ENCODE measurements around the gene GABPB2.

- TF ChIP-seq EP300 (IDR thresholded peaks at IDR 0.05; ENCODE audit: borderline replicate concordance in 1 of 2, low read depth in 1 of 2, low read length in 1 of 2): no peak
- TF ChIP-seq CHD2 (IDR thresholded peaks at IDR 0.05; ENCODE audit: low read length, partially characterized antibody): no peak
- no peak for TF ChIP-seq MEF2A (IDR thresholded peaks at IDR 0.05; ENCODE audit: borderline replicate concordance, low read depth)
- no peak for TF ChIP-seq PBX3 (IDR thresholded peaks at IDR 0.05)
- TF ChIP-seq RFX5 (IDR thresholded peaks at IDR 0.05; ENCODE audit: low read length): no peak
- no peak for TF ChIP-seq IRF3 (IDR thresholded peaks at IDR 0.05; ENCODE audit: low read depth, low read length)
- no peak for TF ChIP-seq RAD21 (IDR thresholded peaks at IDR 0.05; ENCODE audit: low read length)
- no peak for TF ChIP-seq CTCF (IDR thresholded peaks at IDR 0.05)
- no peak for TF ChIP-seq FOXM1 (IDR thresholded peaks at IDR 0.05; ENCODE audit: low read depth)
These were observed 37.8 kb downstream of the GABPB2 start for GRCh38 chr1:151108331-151108730.

Data from SK-N-SH (cell line).